Left lobe of liver (tissue), 2 donors: Measurements from ENCODE around the gene CYP26C1. TPM values are rescaled to one million over a fixed set of nuclear protein-coding genes. Genes with fewer than 3 reads are reported as not detected.

ENCODE experiments used
- ATAC-seq: fragments of 200-7000 bp; cut with Tn5 transposase; one replicate; pipeline ENCODE4 v1.9.1; 2020; ENCODE audit warnings: mild to moderate bottlenecking, moderate library complexity
- DNase-seq: peaks from one replicate; pipeline ENCODE4 v3.0.0-alpha.2; 2020; ENCODE audit warnings: low spot score
- total RNA-seq: library from RNA; stranded (reverse); gene quantifications from one replicate; pipeline ENCODE4 v1.2.1, GENCODE V29; 2021
- donor health status: DM: no; HTN: no; CAD: no; lungs with moderate emphysema.
- donor health status: DM: no; HTN: yes; CAD: no.

The CYP26C1 gene
- total RNA-seq, 1 donor from 2014 or later = 0.08 TPM

DNA sequence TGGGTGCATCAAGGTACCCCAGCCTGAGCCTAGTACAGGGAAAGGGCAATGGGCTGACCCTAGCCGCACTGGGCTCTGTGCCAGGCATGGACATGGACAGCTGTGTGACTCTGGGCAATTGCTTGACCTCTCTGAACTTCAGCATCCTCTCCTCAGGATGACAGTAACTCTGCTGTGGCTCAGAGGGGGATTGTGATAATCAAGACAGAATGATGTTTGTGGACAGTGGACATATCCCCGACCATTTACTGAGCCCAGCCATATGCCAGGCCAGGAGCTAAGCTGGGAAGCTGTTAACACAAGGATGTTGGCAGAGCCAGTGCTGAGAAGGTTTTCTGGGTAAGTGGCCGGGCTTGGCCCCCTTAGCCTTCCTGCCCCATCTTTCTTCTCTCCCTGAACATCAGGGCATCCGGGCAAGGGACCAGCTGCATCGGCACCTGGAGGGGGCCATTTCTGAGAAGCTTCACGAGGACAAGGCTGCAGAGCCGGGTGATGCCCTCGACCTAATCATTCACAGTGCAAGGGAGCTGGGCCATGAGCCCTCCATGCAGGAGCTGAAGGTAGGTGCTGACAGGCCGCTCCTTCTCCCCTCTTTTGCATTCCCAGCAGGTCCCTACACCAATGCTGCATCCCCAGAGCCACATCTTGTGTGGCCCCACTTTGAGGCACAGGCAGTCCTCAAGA is 3.5 kb downstream of the CYP26C1 start:
- DNase-seq = no peak
- ATAC-seq = no peak

DNA sequence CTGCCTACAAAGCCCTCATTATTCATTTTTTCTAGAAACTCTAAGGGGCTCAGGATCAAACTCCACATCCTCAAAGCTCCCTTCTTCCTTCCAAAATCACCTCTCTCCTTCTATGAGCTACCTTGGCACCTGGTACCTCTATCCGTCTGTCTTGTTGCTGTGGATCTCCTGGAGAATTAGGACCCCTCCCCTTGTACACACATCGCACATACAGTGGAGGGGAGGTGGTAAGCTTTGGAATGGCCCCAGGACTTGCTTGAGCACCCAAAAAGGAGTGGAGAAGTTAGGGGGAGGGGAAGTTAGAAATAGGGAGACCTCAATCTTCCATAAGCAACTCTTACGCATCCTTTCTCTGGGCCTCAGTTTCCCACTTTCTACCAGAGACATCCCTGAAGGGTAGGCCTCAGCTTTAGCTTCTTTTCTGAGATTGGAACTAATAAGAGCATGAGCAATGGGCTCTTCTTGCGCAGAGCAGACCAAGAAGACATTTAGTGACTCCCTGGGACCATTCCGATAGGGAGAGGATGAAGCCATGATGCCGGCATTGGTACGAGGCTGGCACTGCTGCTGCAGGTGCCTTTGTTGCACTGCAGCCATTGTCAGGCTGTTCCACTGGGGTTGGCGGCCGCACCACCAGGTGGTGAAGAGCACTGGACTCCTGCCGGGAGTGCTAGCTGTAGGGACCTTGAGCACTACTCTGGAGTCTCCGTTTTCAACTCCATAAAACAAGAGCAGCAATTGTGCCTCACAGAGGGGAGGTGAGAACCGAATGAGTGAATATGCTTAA is 4.5 kb downstream of the CYP26C1 start:
- ATAC-seq = no peak
- DNase-seq = no peak

DNA sequence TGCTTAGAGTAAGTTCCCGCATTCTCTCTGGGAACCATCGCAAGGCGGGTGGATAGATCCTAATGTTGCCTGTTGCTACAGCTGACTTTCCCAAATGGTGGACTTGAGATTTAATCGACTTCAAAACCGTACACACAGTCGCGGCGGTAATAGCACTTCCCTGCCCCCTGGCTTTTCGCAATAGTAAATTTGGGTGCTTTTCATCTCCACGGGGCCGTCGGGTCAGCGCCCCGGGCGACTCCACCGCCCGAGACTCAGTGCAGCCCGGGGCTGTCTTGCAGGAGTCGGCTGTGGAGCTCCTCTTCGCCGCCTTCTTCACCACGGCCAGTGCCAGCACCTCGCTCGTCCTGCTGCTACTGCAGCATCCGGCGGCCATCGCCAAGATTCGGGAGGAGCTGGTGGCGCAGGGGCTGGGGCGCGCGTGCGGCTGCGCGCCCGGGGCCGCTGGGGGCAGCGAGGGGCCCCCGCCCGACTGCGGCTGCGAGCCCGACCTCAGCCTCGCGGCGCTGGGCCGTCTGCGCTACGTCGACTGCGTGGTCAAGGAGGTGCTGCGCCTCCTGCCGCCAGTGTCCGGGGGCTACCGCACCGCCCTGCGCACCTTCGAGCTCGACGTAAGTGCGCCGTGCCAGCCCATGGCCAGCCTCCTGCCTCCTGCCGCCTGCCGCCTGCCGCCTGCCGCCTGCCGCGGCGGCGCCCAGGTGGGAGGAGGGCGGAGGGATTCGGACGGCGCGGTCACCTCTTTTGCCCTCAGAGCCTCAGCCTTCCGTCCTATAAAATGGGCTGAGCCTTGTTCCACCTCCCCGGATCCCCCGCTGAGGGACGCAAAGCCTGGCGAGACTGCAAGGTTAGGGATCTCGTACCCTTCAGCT is 5.3 kb downstream of the CYP26C1 start:
- DNase-seq = no peak
- ATAC-seq = no peak

DNA sequence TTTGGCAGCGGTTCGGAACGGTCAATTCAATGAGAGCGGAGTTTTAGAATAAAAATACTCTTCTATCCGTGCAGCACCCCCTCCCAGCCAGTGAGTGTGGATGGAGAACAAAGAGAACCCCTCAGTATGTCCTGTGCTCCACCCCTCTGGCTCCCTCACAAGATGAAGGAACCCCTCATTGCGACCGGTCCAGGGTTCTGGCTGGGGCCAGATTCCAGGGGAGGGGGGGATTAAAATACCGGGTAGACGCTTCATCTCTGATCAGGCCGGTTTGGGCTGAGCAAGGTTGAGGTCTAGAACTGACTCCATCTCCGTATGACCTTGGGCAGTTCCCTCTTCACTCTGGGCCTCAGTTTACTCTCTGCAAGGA is 5.9 kb downstream of the CYP26C1 start:
- DNase-seq = no peak
- no peak for ATAC-seq

DNA sequence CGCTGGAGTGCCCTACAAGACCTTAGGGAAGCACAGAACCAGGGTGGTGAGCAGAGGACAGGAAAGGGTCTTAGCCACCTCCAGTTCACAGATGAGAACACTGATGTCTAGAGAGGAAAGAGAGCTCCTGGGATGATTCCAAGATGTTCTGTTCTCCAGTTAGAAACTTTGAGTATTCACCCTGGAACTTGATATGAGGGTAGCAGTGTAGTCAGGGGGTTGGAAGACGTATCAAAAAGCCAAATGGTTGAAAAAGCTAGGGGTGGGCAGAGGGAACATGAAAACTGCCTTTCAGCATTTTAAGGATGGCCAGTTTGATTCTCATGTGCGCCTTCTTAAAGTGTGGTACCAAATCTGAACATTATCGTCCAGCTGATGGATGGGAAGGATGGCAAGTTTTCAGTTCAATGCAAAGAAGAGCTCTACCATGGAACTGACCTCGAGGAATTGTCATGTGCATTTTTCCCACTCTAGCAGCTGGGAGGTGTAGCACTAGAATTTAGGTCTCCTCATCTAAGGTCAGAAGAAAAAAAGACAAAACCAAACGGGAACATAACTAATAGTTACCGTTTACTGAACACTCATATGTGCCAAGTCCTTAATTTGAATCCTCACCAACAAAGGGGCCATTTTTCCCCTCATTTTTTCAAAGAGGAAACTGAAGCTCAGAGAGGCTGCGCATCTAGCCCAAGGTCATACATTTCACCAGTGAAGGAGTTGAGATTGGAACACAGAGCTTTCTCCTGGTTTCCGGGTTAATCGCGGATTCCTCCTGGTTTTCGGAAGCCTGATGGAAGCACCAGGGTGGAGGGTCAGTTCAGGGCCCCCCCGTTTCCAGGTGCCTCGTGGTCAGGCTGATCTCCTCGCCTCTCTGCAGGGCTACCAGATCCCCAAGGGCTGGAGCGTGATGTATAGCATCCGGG is 7.1 kb downstream of the CYP26C1 start:
- ATAC-seq (no peak), DNase-seq (no peak)

DNA sequence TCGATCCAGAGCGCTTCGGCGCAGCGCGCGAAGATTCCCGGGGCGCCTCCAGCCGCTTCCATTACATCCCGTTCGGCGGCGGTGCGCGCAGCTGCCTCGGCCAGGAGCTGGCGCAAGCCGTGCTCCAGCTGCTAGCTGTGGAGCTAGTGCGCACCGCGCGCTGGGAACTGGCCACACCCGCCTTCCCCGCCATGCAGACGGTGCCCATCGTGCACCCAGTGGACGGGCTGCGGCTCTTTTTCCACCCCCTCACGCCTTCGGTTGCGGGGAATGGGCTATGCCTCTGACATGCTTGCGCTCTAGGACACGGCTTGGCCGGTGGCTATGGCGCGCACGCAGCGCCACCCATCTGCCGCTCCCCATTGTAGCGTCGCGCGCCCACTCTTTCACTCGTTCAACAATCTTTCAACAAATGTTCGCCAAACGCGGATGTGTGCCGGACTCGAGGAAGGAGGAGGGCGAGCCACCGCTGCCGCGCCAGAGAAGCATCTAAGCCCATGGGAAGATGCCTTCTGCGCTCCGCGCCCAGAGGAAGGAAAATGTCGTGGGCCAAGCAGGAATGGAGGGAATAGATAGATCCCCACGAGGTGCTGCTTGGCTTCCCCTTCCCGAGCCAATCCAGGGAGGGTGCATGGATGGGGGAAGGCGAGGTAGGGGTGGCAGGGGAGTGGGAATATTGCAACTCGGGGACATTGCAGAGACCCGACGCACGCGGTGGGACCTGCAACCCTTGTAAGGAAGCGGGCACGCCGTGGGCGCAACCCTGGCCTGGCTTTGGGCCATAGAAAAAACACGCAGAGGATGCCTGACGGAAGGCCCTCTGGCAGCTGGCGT is 8.0 kb downstream of the CYP26C1 start:
- DNase-seq (no peak), ATAC-seq (no peak)

DNA sequence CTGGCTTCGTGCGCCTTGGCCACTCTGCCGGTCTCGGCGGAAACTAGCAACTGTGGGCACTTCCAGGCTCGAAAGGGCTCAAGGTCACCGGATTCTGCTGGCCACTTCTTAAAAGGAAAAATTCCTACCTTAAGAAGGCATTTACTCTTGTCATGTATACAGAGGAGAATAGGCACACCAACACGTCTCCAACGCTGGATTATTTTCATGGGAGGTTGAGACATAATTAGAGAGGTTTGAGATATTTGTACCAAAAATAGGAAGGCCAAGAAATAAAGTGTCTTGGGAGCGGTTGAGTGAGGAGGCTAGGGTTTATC is 8.6 kb downstream of the CYP26C1 start:
- no peak for DNase-seq
- ATAC-seq = no peak

DNA sequence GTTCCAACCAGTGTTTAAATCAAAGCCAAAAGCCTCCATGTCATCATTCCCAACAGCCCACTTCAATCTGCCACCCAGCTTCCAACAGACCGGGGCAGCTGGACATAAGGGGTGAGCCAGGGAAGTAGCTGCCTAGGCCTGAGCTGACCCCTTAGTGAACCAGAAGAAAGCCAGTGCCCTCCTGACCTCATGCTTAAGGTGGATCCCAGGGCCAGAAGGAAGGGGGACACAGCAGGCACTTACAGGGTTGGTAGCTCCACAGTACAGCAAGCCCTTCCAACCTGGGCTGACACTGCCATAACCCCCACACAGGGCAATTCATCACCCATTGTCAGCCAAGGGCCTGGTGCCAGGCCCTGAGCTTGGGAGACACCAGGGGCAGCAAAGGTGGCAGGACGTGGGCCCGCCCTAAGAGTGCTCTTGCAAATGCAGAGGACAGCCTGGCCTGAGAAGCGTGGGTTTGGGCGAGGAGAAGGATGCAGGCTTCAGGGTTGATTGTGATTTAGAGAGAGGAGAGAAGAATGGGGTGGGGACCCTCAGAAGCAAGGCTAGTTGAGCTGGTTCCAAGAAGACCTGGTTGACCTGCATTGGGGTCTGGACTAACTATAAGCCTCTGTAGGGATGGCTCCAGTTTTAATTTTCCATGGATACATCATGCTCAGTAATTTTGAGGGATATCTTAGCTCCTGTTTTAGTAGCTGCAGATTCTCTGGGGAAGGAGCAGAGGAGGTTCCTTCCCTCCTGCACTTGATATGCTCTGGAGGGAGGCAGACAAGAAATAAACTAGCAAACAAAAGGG is 10.0 kb downstream of the CYP26C1 start:
- ATAC-seq = no peak
- DNase-seq = no peak

DNA sequence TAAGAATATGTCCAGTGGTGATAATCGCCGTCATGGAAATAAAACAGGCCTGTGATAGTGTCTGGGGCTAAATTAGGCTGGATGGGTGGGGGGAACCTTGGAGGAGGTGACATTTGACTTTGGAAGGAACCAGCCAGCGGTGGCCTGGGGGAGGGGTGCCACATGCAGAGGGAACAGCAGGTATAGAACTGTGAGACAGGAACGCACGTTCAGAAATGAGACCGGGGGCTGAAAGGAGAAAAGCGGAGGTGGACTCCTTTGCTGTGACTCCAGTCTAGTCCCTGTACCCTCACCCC is 10.5 kb downstream of the CYP26C1 start:
- ATAC-seq (no peak), DNase-seq (no peak)

DNA sequence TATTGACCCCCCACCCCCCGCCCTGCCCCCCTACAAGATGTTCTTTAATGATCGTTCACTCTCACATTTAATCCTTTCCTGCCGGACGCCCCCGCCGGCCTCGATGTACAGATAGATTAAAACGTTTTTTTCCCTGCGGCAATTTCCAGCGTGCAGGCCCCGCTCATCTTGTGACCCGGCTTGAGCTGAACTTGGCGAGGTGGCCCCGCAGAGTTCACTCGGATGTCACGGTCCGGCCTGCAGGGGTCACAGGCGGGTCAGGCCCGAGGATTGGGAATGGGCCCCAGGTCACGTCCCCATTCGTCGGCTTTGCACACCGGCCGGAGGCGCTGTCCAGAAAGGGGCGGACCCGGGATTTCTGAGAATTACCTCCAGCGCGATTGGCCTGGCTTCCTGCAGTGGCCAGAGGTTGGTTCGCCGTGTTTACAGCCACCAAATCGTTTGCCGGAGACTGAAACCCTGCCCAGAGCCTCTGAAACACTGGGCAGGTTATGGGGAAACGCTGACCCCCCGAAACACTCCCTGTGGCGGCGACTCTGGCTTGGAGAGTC is 11.2 kb downstream of the CYP26C1 start:
- DNase-seq = peak; percentile 95
- ATAC-seq = peak; percentile 74

DNA sequence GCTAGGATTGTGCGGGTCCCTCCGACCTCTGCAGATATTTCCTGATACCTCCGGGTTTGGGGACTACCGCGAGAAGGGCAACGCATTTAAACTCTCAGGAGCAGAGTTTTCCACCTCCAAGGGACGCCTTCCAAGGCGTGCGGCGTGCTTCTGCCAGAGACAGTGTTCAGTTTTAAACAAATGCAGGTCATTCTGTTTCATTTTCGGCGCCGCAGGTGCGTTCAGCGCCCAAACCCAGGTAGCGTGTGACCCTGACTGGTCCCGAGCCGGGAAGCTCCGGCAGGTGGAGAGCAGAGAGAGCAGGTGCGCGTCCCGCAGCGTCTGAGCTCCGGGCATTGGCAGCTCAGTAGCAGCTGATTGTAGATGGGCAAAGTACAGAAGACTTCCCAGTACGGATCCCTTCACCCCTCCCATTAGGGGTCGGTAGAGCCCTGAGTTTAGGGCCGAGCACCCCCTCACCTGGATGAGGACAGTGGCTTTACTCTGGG is 11.7 kb downstream of the CYP26C1 start:
- DNase-seq (no peak), ATAC-seq (peak; percentile 65)

DNA sequence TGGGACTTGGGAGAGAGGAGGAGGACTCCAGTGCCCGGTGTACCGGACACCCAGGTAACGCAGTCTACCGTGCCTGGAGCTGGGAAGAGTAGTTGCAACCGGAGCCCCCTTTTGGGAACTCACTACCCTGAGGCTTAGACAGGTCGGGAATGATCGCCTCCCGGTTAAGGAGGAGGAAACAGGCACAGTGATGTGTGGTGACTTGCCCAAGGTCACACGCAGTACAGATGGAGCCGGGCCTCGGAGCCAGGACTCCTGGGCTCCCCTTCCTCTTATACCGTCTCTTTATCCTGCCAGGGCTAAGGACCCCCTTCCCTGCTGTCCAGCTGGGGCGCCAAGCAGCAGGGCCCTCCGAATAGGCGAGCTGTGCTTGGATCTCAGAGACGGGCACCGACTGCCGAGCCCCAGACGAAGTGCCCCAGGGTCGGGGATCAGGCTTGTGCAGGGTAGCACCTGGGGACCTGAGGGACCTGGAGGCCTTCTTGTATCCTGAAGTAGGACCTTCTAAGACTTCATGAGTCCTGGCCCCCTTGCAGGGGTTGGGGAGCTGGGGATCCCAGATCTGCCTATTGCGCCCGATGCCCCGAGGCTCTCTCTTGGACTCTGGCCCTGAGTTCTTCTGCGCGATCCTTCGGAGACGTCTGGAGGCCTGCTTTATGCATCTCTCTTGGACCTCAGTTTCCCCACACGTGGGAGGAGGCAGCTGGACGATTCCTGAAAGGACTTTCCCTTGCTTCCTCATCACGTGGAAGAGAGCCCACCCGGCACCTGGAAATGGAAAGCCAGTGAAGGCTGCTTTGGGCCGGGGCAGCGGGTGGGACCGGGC is 12.3 kb downstream of the CYP26C1 start:
- ATAC-seq = peak; percentile 9

DNA sequence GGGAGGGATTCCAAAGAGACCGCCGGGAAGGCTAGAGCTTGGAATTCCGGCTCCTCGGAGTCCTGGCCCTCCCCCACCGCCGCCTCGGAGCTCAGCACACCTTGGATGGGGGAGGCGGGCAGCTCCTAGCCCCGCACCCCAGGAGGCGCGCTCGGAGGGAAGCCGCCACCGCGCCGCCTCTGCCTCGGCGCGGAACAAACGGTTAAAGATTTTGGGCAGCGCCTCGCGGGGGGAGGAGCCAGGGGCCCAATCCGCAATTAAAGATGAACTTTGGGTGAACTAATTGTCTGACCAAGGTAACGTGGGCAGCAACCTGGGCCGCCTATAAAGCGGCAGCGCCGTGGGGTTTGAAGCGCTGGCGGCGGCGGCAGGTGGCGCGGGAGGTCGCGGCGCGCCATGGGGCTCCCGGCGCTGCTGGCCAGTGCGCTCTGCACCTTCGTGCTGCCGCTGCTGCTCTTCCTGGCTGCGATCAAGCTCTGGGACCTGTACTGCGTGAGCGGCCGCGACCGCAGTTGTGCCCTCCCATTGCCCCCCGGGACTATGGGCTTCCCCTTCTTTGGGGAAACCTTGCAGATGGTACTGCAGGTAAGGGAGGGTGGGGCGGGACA is 13.0 kb downstream of the CYP26C1 start, which contains the start of gene CYP26A1:
Gene CYP26A1, plus strand, starts transcription at position 355 of the 608 bp plus-strand sequence. Its CDS starts 42 bp downstream, at position 397.
- DNase-seq = peak; percentile 69
- ATAC-seq = peak; percentile 48

More for the DNA sequence above, 12.3 kb downstream of the CYP26C1 start:
- no peak for DNase-seq

DNA sequence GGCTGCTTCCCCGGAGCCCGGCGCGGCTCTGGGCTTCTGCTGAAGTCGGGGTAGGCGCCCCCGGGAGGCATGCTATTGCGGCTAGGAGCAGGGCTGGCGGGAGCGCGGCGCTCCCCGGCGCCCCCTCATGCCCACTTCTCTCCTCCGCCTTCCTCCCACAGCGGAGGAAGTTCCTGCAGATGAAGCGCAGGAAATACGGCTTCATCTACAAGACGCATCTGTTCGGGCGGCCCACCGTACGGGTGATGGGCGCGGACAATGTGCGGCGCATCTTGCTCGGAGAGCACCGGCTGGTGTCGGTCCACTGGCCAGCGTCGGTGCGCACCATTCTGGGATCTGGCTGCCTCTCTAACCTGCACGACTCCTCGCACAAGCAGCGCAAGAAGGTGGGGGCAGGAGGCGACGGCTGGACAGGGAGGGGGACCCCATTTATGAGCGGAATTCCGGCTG is 13.6 kb downstream of the CYP26C1 start:
- DNase-seq (no peak), ATAC-seq (peak; percentile 0)

DNA sequence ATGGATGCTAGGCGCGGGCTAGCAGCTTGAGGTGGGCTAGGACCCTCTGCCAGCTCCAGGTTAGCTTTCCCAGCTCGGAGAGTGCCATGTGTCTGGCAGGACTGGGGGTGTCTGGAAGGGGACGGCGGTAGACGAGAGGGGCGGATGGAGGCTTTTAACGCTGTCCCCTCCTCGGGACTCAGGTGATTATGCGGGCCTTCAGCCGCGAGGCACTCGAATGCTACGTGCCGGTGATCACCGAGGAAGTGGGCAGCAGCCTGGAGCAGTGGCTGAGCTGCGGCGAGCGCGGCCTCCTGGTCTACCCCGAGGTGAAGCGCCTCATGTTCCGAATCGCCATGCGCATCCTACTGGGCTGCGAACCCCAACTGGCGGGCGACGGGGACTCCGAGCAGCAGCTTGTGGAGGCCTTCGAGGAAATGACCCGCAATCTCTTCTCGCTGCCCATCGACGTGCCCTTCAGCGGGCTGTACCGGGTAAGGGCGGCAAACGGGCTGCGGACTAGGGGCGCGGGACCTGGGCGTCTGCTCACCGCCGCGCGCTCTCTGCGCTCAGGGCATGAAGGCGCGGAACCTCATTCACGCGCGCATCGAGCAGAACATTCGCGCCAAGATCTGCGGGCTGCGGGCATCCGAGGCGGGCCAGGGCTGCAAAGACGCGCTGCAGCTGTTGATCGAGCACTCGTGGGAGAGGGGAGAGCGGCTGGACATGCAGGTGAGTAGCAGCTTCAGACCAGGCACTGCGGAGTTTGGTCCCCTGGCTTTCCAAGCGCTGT is 14.2 kb downstream of the CYP26C1 start:
- no peak for ATAC-seq
- DNase-seq = no peak
